HG02610 (cell line): Measurements from ENCODE around the gene KDM7A.

Source experiments
- ATAC-seq: cut with Tn5 transposase; IDR thresholded peaks from one replicate; pipeline ENCODE4 v1.9.1; 2021; ENCODE audit warnings: mild to moderate bottlenecking, moderate library complexity; ENCODE audit not compliant: unreplicated experiment

The KDM7A gene

DNA sequence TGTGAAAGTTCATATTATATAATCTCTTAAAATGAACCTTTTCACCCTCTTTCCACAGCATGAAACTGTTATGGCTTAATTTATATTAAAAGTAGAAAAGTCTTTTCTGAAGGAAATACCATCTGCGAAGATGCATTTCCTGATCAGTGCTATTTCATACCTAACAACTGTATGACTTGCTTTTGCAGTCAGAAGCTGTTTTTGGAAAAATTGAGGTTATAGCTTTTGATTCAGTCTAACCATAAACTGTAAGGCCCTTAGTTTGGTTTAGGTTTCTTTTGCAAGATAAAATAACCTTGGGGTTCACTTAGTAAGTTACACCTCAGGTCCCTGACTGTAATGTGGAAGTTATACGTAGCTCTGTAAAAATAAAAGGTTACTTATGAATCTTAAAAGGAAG lies 91.3 kb downstream of the KDM7A start:
- ATAC-seq: no peak

DNA sequence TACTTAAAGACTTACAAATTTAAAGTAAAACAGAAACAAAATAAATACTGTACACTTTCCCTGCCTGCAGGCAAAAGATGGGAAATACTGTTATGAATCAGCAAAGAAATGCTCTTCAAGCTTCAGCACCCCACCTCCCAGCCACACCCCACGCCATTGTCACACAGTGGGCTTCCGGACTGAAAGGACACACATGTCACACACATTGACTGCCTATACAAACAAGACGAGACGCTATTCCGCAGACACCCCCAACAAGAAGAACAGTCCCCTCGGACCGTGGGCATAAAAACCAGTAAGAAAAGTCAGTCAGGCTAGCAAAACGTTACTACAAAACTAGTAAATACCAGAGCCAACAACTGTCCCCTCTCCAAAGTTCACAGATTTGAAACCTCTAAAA lies 91.8 kb downstream of the KDM7A start:
- peak; percentile 82 for ATAC-seq

DNA sequence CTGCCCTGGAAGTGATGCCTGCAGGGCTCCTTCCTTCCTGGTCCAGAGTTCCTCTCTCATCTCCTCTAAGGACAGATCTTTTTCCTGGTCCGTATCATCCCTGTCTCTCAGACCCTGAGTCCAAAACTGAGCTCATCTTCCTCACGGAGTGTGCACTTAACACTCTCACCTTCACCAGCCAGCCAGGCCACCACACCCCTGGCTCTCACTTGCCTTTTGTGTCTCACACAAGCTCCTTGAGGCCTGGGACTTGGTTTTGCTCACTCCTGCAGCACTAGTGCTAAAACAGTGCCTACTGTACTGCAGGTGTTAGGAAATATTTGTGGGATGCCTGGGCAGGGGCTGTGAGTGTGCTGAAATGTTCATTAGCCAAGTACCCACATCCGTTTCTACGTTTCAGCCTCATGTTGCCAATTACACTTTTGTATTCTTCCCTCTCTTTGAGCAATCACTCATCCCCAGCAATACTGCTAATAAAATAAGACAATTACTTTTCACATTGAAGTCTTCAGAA lies 92.6 kb downstream of the KDM7A start:
- no peak for ATAC-seq

DNA sequence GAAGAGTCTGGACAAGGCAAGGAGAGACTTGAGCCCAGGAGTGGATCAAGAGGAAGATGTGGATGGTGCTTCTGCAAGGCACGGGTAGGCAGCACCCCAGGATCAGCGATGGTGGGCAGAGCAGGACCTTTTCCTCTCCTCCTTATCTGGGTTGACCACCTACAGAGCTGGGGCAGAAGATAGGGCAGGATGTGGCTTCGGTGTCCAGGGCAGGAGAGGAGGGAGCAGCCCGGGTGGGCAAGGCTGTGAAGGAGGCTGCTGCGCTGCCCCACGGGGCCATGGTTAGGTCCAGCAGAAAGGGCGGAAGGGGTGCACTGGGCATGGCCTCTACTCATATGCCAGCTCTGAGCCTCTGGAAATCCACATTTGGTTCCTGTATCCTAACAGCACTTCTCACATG lies 94.0 kb downstream of the KDM7A start:
- no peak for ATAC-seq

DNA sequence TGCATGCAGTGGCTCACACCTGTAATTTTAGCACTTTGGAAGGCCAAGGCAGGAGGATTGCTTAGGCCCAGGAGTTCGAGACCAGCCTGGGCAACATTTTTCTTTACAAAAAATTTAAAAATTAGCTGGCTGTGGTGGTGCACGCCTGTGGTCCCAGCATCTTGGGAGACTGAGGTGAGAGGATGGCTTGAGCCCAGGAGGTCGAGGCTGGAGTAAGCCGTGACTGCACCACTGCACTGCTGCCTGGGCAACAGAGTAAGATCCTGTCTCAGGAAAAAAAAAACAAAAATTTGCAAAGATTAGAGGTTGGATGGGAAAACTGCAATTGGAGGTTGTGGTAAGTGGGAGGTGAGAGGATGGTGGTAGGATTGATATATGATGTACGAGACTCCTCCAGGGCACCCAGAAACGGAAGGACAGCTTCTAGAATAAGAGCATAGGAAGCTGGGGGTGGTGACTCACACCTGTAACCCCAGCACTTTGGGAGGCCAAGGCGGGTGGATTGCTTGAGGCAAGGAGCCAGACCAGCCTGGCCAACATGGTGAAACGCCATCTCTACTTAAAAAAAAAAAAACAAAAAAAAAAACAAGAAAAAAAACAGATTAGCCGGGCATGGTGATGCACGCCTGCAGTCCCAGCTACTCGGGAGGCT lies 94.9 kb downstream of the KDM7A start:
- ATAC-seq: no peak

DNA sequence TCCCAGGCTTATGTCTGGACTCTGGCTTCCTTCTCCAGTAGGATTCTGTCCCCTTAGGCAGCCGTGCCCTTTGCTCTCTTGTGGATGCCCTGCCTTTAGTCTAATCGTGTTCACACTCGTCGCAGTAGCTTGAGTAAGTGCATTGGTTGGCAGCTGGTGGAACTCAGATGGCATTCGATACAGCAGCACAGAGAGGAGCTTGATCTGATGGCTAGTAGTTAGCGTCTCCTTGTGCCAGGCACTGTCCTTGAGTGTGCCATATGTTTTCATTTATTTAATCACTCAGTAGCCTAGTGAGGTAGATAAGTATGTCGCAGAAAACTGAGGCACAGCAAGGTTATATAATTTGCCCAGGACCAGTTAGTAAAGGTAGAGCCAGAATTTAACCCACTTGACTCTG lies 95.9 kb downstream of the KDM7A start:
- no peak for ATAC-seq

DNA sequence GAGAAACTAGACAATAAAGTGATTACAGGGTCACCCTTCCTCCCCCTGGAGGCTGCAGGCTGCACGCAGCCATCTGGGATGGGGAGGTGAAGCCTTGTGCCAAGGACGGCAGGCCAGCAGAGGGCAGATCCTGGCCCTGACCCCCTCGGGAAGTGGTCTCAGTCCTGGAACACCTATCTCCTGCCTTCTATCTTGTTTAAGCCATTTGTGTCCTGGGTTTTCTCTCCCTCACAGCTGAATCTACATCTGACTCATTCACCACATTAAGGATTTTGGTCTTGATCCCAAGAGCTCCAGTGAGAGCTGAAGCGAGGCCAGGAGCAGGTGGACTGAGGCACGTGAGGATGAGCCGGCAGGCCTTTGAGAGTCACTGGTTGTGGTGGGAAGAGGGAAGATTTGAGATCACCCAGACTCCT lies 97.7 kb downstream of the KDM7A start:
- no peak for ATAC-seq

DNA sequence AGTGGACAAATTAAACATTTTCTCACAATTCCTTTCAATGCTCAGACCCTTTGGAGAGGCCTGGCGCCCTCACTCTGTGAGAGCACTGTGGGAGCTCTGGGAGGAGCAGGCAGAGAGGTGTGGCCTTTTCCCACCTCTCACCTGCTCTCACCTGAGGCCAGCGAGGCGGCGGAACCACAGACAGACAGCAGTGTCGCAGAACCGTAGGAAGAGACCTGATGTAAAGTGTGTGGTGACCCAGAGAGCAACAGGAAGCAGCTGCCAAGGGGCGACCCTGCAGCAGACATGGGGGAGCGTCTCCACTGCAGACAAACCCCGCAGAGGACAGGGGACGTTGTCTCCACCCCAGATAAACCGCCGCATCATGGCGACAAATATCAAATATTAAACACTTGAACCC lies 98.4 kb downstream of the KDM7A start:
- no peak for ATAC-seq

DNA sequence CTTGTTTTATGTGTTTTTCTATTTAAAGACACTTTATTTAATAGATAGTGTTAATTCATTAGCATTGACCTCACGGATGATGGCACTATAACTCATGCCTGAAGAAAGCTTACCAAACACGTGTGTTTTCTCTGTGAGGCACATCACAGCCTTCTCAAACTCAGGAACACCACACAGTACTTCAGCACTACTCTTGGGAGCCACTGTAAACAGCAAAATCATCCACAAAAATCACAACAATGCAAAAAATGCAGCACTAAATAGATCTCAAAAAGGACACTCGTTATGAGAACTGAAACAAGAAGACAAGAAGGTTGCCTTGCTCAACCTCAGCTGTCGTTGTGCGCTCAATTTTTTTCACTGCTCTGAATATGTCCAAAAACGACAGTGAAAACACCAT lies 102.0 kb downstream of the KDM7A start:
- ATAC-seq: no peak

DNA sequence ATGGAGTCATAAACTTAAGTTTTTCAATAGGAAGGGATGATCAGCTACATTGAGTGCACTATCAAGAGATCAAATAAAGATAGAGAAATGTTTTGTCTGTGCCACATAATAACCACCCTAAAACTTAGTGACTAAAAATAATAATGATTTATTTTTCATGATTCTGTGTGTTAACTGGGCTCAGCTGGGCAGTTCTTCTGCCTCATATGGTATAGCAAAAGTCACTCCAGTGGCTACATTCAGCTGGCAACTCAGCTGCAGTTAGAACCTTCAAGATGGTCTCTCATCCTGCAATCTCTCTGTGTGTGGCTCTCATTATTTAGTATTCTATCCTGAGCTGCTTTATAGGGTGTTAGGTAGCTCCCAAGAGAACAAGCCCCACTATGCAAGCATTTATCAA lies 106.2 kb downstream of the KDM7A start:
- no peak for ATAC-seq

DNA sequence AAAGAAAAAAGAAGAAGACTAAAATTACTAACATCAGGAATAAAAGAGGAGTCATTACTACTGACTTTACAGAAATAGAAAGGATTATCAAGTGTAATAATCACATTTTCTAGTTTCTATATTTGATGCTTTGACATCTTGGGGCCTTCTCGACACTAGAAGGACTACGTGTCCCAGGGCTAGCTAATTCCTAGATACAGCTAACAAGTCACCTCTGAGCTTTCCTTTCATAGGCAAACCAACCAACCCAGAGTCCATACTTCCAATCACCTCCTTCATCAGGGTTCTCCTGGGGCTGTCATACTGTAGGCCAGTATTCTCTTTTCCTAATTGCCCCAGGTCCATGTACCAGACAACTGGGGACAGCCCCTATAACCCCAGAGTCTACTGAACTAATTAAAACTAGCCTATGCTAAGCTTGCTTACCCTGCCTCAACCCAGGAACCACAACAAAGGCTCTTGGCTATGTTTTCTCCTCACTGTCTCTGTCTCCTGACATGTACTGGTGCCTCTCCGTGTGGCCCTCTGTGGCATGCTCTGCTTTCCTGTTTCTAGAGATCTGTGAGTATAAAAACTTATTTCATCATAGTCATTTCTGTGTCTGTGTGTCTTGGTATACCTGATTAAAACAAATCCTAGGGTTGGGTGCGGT lies 107.4 kb downstream of the KDM7A start:
- ATAC-seq: no peak

DNA sequence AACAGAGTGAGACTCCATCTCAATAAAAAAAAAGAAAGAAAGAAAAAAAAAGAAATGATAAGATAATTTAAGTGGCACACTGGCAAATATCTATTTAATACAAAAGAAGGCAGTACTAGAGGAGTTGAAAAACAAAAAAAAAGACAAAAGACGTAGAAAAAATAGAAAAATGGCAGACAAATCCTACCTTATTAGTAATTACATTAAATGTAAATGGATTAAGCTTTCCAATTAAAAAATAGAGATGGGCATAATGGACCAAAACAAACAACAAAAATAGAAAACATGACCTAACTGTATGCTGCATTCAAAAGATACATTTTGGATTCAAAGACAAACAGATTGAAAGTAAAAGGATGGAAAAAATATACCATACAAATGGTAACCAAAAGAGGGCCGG lies 108.8 kb downstream of the KDM7A start:
- no peak for ATAC-seq

DNA sequence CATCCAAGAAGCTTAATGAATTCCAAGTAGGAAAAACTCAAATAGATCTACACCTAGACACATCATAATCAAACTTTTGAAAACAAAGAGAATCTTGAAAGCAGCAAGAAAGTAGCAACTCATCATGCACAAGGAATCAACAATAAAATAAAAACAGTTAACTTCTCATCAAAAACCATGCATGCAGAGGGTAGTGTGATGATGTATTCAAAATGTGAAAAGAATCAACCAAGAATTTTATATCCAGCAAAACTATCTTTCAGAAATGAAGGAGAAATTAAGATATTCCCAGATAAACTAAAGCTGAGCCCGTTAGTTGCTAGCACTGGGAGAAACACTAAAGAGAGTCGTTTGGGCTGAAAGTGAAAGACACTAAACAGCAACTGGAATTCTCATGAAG lies 109.7 kb downstream of the KDM7A start:
- ATAC-seq: no peak

DNA sequence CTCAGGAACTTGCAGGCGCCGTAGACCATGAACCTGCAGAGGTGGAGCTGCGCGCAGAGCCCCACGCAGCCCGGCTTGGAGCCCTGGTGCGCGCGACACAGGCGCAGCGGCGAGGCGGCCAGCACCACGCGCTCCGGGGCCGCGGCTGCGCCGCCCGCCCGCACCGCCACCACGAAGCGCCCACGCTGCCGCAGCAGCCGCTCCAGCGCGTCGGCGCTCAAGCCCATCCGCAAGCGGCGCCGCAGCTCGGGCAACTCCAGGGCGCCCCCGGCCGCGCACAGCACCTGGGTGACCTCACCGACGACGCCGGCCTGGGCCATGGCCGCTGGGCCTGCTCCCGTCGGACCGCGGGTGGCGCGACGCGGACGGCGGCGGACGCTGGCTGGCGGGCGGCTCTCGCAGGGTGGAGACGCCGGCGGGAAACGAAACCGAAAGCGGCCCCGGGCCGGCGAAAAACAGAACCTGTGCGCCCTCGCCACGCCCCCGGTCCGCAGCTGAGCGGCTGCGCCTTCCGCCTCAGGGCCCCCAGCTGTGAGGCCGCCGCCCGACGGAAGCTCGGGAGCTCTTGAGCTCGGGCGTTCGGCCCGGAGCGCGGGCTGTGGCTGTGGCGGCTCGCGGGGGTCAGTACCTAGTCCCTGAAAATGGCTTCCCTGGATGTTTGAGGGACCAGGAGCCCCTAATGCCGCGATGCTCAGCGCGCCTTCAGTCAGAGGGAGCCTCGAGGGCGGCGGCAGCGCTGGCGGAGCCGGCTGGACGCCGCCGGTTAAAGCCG lies 114.1 kb downstream of the KDM7A start, which contains the start of gene PARP12:
PARP12 (minus strand) TSS at position 424 of the 772 bp plus-strand sequence; CDS start at position 320, 104 bp downstream.
- ATAC-seq: peak; percentile 94

DNA sequence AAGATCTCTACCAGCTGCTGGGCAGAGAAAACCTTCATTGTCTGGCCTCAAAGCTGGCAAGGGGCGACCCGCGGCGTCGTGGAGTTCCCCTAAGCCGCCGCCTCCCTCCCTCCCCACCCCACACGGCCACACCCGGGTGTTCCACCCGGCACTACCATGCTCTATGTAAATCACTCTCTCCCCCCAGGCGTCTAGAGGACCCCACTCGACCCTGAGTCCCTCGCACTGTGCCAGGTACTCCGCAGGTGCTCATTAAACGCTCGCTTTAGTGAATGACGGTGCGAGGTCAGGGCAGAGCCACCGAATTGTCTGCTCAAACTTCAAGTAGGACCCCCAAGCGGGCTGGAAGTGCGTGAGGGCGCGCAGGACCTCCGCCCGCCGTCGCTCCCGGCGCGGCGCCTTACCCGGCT lies 114.7 kb downstream of the KDM7A start:
- peak; percentile 42 for ATAC-seq

DNA sequence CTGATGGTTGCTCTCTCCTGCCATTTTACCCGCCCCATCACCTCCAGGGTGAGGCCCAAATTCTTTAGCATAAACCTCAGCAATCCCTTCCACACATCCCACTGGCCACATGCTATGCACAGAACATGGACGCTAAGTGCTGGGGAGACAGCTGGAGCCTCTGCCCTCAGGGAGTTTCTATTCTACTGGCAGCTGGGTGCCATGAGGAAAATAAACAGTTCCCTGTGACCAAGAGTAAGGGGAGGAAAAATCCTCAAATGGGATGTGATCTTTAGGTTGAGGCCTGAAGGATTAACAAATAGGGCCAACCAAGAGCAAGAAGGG lies 115.2 kb downstream of the KDM7A start:
- no peak for ATAC-seq

DNA sequence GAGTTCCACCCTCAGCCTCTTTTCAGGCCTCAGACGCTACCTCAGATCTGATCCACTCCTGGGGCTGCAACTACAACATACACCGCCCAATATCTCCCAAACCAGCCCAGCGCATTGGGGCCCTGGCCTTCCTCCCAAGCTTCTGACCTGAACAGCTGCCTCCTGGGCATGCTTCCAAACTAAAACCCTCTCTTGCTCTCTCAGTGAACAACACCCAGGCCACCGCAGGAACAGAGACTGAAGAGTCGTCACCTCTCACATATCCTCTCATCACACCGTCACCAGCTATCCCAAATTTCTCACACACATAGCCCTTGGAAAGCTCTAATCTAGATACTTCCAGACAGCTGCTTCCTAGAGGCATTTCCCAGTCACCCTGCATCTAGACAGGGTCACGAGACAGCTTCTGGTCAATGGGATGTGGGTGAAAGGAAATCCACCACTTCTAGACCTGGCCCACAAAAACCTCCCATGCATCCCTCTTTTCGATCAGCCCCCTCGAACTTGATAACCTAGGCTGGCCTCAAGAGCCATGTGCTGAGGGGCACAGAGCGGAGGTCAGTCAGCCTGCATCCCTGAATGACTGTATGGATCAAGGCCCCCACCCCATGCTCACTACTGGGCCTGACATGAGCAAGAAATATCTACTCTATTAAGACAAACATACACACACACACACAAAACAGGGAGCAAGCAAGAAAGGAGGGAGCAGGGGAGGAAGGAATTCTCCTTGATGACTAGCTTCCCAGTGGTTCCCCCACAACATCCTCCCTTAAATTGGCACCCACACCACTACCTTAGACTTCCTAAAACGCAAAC lies 115.8 kb downstream of the KDM7A start:
- ATAC-seq: no peak

DNA sequence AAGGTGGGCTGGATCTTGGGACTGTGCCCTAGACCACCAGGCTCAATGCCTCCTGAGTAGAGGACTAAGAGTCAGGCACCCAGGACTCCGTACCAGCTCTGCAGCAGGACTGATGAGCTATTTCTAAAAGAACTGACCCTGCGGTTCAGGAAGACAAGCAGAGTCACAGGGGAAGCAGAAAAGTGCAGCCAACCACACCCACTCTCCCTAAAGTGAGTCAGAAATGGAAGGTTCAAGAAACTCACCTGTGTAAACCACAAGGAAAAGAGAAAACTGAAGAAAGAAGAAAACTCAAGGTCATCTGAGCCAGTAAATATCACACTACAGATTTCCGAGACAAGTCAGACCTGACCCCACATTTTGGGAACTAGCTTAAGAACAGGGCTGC lies 116.5 kb downstream of the KDM7A start:
- no peak for ATAC-seq

DNA sequence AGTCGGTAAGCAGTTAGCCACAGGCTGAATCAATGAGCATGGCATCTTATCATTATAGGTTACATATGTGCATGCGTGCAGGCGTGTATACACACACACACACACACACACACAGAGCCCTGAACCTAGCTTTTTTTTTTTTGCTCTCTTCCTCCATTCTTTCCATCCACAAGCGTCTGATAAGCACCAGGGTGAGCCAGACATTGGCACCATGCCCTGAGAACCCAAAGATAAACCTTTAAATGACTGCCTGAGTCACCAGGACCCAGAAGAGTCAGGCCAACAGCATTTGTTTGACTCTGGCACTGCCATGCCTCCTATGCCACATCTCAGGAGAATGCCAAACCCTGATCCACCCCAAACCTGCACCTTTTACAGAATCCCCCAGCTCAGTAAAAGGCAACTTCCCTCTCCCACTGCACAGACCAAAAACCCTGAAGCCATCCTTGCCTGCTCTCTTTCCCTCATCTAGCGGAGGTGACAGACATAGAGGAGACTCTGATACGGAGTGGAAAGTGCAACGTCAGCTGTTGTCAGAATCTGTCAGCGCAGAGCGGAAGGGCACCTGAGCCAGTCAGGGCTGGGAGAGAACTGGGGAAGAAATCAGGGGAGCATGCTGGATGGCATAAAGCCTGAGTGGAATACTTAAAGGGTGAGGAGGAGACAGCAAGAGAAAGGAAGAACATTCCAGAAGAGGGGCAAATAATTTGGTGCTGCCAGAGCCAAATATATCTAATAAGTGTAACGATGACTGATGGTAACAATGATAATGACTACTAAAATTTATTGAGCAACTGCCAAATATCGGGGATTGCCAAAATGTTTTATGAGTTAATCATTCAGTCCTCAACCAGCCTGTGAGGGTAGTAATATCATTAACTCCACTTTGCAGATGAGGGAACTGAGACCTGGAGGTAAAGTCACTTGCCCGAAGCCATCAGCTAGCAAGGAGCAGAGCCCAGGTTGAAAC lies 117.2 kb downstream of the KDM7A start:
- no peak for ATAC-seq

DNA sequence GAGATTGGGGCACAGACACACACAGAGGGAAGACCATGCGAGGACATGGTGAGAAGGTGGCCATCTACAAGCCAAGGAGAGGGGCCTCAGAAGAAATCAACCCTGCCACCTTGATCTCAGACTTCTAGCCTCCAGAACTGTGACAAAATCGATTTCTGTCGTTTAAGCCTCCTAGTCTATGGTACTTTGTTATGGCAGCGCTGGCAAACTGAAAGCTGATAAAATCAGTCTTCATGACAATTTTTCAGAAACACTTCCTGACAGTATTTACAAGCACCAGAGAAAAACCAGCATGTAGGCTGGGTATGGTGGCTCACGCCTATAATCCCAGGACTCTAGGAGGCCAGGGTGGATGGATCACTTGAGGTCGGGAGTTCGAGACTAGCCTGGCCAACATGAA lies 118.3 kb downstream of the KDM7A start:
- no peak for ATAC-seq
